HG02623 (cell line): ENCODE data around the gene TAOK1.
A peak's percentile ranks its signal among the peaks of the same experiment; 100 is the strongest.

Experiments used
- ATAC-seq: cut with Tn5 transposase; IDR thresholded peaks from one replicate; pipeline ENCODE4 v1.9.1; 2021; ENCODE audit warnings: moderate library complexity; ENCODE audit not compliant: unreplicated experiment

TAOK1 gene

GRCh38 chr17:29378500-29378899, 11.7 kb upstream of the TAOK1 start:
- no peak for ATAC-seq

GRCh38 chr17:29379084-29379991, 10.8 kb upstream of the TAOK1 start:
- no peak for ATAC-seq

- ATAC-seq, result no peak
Measured at GRCh38 chr17:29383686-29384085, 6.5 kb upstream of the TAOK1 start.

- no peak for ATAC-seq
Measured at GRCh38 chr17:29384901-29385300, 5.3 kb upstream of the TAOK1 start.

GRCh38 chr17:29386760-29387159, 3.4 kb upstream of the TAOK1 start:
- ATAC-seq, result no peak

GRCh38 chr17:29388937-29389336, 1.2 kb upstream of the TAOK1 start:
- ATAC-seq, result no peak

GRCh38 chr17:29390851-29391631, 878 bp downstream of the TAOK1 start:
- peak; percentile 8 for ATAC-seq

GRCh38 chr17:29393436-29393835, 3.3 kb downstream of the TAOK1 start:
- no peak for ATAC-seq

GRCh38 chr17:29394761-29395160, 4.6 kb downstream of the TAOK1 start:
- ATAC-seq, result no peak

- ATAC-seq, result no peak
Measured at GRCh38 chr17:29396066-29396465, 5.9 kb downstream of the TAOK1 start.

- ATAC-seq, result no peak
Measured at GRCh38 chr17:29399634-29400033, 9.5 kb downstream of the TAOK1 start.

GRCh38 chr17:29400818-29401217, 10.7 kb downstream of the TAOK1 start:
- ATAC-seq, result no peak

- no peak for ATAC-seq
Measured at GRCh38 chr17:29401258-29401657, 11.1 kb downstream of the TAOK1 start.

GRCh38 chr17:29407856-29408255, 17.7 kb downstream of the TAOK1 start:
- no peak for ATAC-seq

GRCh38 chr17:29409963-29410362, 19.8 kb downstream of the TAOK1 start:
- ATAC-seq, result no peak

GRCh38 chr17:29412780-29413565, 22.8 kb downstream of the TAOK1 start:
- no peak for ATAC-seq

GRCh38 chr17:29420128-29420527, 30.0 kb downstream of the TAOK1 start:
- ATAC-seq, result no peak

GRCh38 chr17:29430275-29430674, 40.1 kb downstream of the TAOK1 start:
- ATAC-seq, result no peak

GRCh38 chr17:29433541-29433940, 43.4 kb downstream of the TAOK1 start:
- ATAC-seq, result no peak

- no peak for ATAC-seq
Measured at GRCh38 chr17:29434550-29434949, 44.4 kb downstream of the TAOK1 start.

GRCh38 chr17:29442451-29442850, 52.3 kb downstream of the TAOK1 start:
- no peak for ATAC-seq
